ENCODE measurements around the gene ZMYM2. TPM values are rescaled to one million over a fixed set of nuclear protein-coding genes. Genes with fewer than 3 reads are reported as not detected.
A peak's percentile ranks its signal among the peaks of the same experiment; 100 is the strongest.

The ZMYM2 gene
- total RNA-seq, 2 donors from 2014 or later = 35.7 to 48.1 TPM

- H3K27ac ChIP-seq = peak overlapping the region; percentile 32 to 59
- no peak overlapping the region for H3K4me3 ChIP-seq
- TF ChIP-seq CTCF (IDR thresholded peaks at IDR 0.05) = no peak
- peaks cover 32% of the 10 kb centered on the region for H3K36me3 ChIP-seq
- no peaks in the 10 kb centered on the region for H3K9me3 ChIP-seq
- H3K27me3 ChIP-seq = no peaks in the 10 kb centered on the region
- H3K4me1 ChIP-seq = peaks cover 0 to 19% of the 10 kb centered on the region in 2 donors
- no peak for DNase-seq (ENCODE audit: low spot score)
Measured at GRCh38 chr13:20080377-20081164, 122.0 kb downstream of the ZMYM2 start.

- DNase-seq (ENCODE audit: low spot score) = no peak
- TF ChIP-seq CTCF (IDR thresholded peaks at IDR 0.05) = peak in 1 of 2 donors; percentile 30
- no peaks in the 10 kb centered on the region for H3K9me3 ChIP-seq
- no peak overlapping the region for H3K4me3 ChIP-seq
- H3K27me3 ChIP-seq = no peaks in the 10 kb centered on the region
- peaks cover 4% of the 10 kb centered on the region for H3K36me3 ChIP-seq
- H3K27ac ChIP-seq = no peak overlapping the region
- peaks cover 0 to 6% of the 10 kb centered on the region in 2 donors for H3K4me1 ChIP-seq
Measured at GRCh38 chr13:20090349-20090748, 131.8 kb downstream of the ZMYM2 start.

- DNase-seq (ENCODE audit: low spot score) = no peak
- Histone ChIP-seq H3K4me1 (peaks cover 0 to 6% of the 10 kb centered on the region in 2 donors), H3K27ac (no peak overlapping the region), H3K36me3 (no peaks in the 10 kb centered on the region), H3K27me3 (no peaks in the 10 kb centered on the region), H3K4me3 (no peak overlapping the region), H3K9me3 (no peaks in the 10 kb centered on the region)
- TF ChIP-seq CTCF (IDR thresholded peaks at IDR 0.05) = no peak
Measured at GRCh38 chr13:20093951-20094350, 135.4 kb downstream of the ZMYM2 start.

- H3K36me3 ChIP-seq = no peaks in the 10 kb centered on the region
Measured at GRCh38 chr13:20099319-20099718, 140.8 kb downstream of the ZMYM2 start.

GRCh38 chr13:20101467-20102316 is 143.2 kb downstream of the ZMYM2 start:
- no peaks in the 10 kb centered on the region for H3K27me3 ChIP-seq
- DNase-seq (ENCODE audit: low spot score) = no peak

More at GRCh38 chr13:20099319-20099718, 140.8 kb downstream of the ZMYM2 start:
- Histone ChIP-seq H3K27me3 (no peaks in the 10 kb centered on the region), H3K27ac (no peak overlapping the region), H3K9me3 (no peaks in the 10 kb centered on the region), H3K4me1 (peaks cover 0 to 9% of the 10 kb centered on the region in 2 donors), H3K4me3 (no peak overlapping the region)
- TF ChIP-seq CTCF (IDR thresholded peaks at IDR 0.05) = no peak
- DNase-seq (ENCODE audit: low spot score) = no peak

More at GRCh38 chr13:20101467-20102316, 143.2 kb downstream of the ZMYM2 start:
- peaks cover 0 to 9% of the 10 kb centered on the region in 2 donors for H3K4me1 ChIP-seq
- TF ChIP-seq CTCF (IDR thresholded peaks at IDR 0.05) = no peak
- no peak overlapping the region for H3K27ac ChIP-seq
- no peaks in the 10 kb centered on the region for H3K36me3 ChIP-seq
- no peaks in the 10 kb centered on the region for H3K9me3 ChIP-seq
- H3K4me3 ChIP-seq = no peak overlapping the region

All from right atrium auricular region (tissue), 2 donors.